Upper lobe of left lung (tissue), 4 donors: ENCODE data around the gene FOXL3.

ENCODE experiments used
- POLR2A ChIP-seq, 4 donors: fragments of 450-650 bp; IDR thresholded peaks; one replicate each; pipeline ENCODE4 v1.5.1; 2016 to 2017; ENCODE audit warnings: antibody characterized with exemption in 4 of 4, mild to moderate bottlenecking in 2 of 4
- POLR2AphosphoS5 ChIP-seq, 2 donors: sonication (generic); formaldehyde crosslinking; IDR thresholded peaks; one replicate each; pipeline ENCODE4 v1.5.1; 2017; ENCODE audit warnings: antibody characterized with exemption in 2 of 2
- TF ChIP-seq, protein P1 (sequence below), 6 experiments: fragments of 450-650 bp in 4 of 6; fragments of 200-600 bp in 2 of 6; sonication (generic) in 2 of 6; IDR thresholded peaks; one replicate each; pipeline ENCODE4 v1.5.1; 2016 to 2019; ENCODE audit warnings: antibody characterized with exemption in 6 of 6

DNA sequence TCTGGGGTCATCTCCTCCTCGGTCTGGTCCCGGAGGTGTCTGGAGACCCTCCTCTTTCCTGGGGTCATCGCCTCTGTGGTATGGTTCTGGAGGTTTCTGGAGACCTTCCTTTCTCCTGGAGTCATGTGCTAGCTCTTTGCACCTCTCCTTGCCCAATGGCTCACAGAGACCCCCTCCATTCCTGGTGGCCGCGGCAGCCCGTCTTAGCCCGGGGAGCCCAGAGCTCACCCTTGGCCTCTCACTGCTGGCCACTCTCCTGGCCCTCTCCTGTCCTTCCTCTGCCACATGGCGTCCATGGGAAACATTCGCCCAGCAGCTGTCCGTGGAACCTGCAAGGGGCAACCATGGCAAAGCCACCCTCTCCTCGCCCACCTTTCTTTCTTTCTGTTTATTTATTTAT is 20.2 kb upstream of the FOXL3 start:
- TF ChIP-seq, protein P1, sequence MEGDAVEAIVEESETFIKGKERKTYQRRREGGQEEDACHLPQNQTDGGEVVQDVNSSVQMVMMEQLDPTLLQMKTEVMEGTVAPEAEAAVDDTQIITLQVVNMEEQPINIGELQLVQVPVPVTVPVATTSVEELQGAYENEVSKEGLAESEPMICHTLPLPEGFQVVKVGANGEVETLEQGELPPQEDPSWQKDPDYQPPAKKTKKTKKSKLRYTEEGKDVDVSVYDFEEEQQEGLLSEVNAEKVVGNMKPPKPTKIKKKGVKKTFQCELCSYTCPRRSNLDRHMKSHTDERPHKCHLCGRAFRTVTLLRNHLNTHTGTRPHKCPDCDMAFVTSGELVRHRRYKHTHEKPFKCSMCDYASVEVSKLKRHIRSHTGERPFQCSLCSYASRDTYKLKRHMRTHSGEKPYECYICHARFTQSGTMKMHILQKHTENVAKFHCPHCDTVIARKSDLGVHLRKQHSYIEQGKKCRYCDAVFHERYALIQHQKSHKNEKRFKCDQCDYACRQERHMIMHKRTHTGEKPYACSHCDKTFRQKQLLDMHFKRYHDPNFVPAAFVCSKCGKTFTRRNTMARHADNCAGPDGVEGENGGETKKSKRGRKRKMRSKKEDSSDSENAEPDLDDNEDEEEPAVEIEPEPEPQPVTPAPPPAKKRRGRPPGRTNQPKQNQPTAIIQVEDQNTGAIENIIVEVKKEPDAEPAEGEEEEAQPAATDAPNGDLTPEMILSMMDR (IDR thresholded peaks at IDR 0.05): no peak
- TF ChIP-seq POLR2AphosphoS5 (IDR thresholded peaks at IDR 0.05) (no peak), POLR2A (IDR thresholded peaks at IDR 0.05) (no peak)
